Measurements from ENCODE around the gene CHAF1A. TPM values are rescaled to one million over a fixed set of nuclear protein-coding genes. Genes with fewer than 3 reads are reported as not detected.
A peak's percentile ranks its signal among the peaks of the same experiment; 100 is the strongest.

The CHAF1A gene
- total RNA-seq, 1 donor from 2014 or later = 6.3 TPM

GRCh38 chr19:4445963-4446703 is 43.7 kb downstream of the CHAF1A start:
- H3K4me1 ChIP-seq (ENCODE audit: control insufficient read depth in 3 of 3, insufficient read depth in 3 of 3, low read length in 3 of 3) = peaks cover 12 to 23% (median 17%) of the 10 kb centered on the region in 3 donors
- H3K27me3 ChIP-seq (ENCODE audit: control insufficient read depth in 3 of 3, insufficient read depth in 3 of 3, low read length in 3 of 3) = no peaks in the 10 kb centered on the region
- H3K4me3 ChIP-seq (ENCODE audit: low read length in 3 of 3) = no peak overlapping the region
- H3K36me3 ChIP-seq (ENCODE audit: control insufficient read depth in 3 of 3, insufficient read depth in 3 of 3, low read length in 3 of 3) = peaks cover 51 to 52% (median 52%) of the 10 kb centered on the region in 3 donors
- H3K9ac ChIP-seq (ENCODE audit: low read depth in 1 of 3, low read length in 3 of 3) = no peak overlapping the region
- no peaks in the 10 kb centered on the region for H3K9me3 ChIP-seq (ENCODE audit: control insufficient read depth in 3 of 3, low read length in 3 of 3)
- no peak overlapping the region for H3K27ac ChIP-seq (ENCODE audit: low read depth, low read length)

- H3K4me1 ChIP-seq (ENCODE audit: control insufficient read depth in 3 of 3, insufficient read depth in 3 of 3, low read length in 3 of 3) = peaks cover 12 to 23% (median 17%) of the 10 kb centered on the region in 3 donors
- H3K27ac ChIP-seq (ENCODE audit: low read depth, low read length) = no peak overlapping the region
- H3K9me3 ChIP-seq (ENCODE audit: control insufficient read depth in 3 of 3, low read length in 3 of 3) = no peaks in the 10 kb centered on the region
- H3K36me3 ChIP-seq (ENCODE audit: control insufficient read depth in 3 of 3, insufficient read depth in 3 of 3, low read length in 3 of 3) = peaks cover 51 to 56% (median 52%) of the 10 kb centered on the region in 3 donors
- no peak overlapping the region for H3K9ac ChIP-seq (ENCODE audit: low read depth in 1 of 3, low read length in 3 of 3)
- H3K4me3 ChIP-seq (ENCODE audit: low read length in 3 of 3) = no peak overlapping the region
- no peaks in the 10 kb centered on the region for H3K27me3 ChIP-seq (ENCODE audit: control insufficient read depth in 3 of 3, insufficient read depth in 3 of 3, low read length in 3 of 3)
These were observed 44.3 kb downstream of the CHAF1A start for GRCh38 chr19:4446704-4447200.

- Histone ChIP-seq H3K36me3 (ENCODE audit: control insufficient read depth in 3 of 3, insufficient read depth in 3 of 3, low read length in 3 of 3) (peaks cover 57 to 60% (median 58%) of the 10 kb centered on the region in 3 donors), H3K9ac (ENCODE audit: low read depth in 1 of 3, low read length in 3 of 3) (no peak overlapping the region), H3K9me3 (ENCODE audit: control insufficient read depth in 3 of 3, low read length in 3 of 3) (no peaks in the 10 kb centered on the region), H3K4me3 (ENCODE audit: low read length in 3 of 3) (no peak overlapping the region), H3K27ac (ENCODE audit: low read depth, low read length) (no peak overlapping the region), H3K27me3 (ENCODE audit: control insufficient read depth in 3 of 3, insufficient read depth in 3 of 3, low read length in 3 of 3) (no peaks in the 10 kb centered on the region), H3K4me1 (ENCODE audit: control insufficient read depth in 3 of 3, insufficient read depth in 3 of 3, low read length in 3 of 3) (peaks cover 12 to 23% (median 17%) of the 10 kb centered on the region in 3 donors)
These were observed 45.1 kb downstream of the CHAF1A start for GRCh38 chr19:4447327-4448146.

- peak overlapping the region; percentile 75 for H3K27ac ChIP-seq (ENCODE audit: low read depth, low read length)
- peaks cover 12 to 23% (median 17%) of the 10 kb centered on the region in 3 donors for H3K4me1 ChIP-seq (ENCODE audit: control insufficient read depth in 3 of 3, insufficient read depth in 3 of 3, low read length in 3 of 3)
- peak overlapping the region in 1 of 3 donors; percentile 66 for H3K9ac ChIP-seq (ENCODE audit: low read depth in 1 of 3, low read length in 3 of 3)
- H3K27me3 ChIP-seq (ENCODE audit: control insufficient read depth in 3 of 3, insufficient read depth in 3 of 3, low read length in 3 of 3) = no peaks in the 10 kb centered on the region
- no peak overlapping the region for H3K4me3 ChIP-seq (ENCODE audit: low read length in 3 of 3)
- H3K36me3 ChIP-seq (ENCODE audit: control insufficient read depth in 3 of 3, insufficient read depth in 3 of 3, low read length in 3 of 3) = peaks cover 65 to 68% (median 66%) of the 10 kb centered on the region in 3 donors
- no peaks in the 10 kb centered on the region for H3K9me3 ChIP-seq (ENCODE audit: control insufficient read depth in 3 of 3, low read length in 3 of 3)
These were observed 45.9 kb downstream of the CHAF1A start for GRCh38 chr19:4448147-4448985.

GRCh38 chr19:4449022-4449638 is 46.7 kb downstream of the CHAF1A start:
- Histone ChIP-seq H3K27ac (ENCODE audit: low read depth, low read length) (peak overlapping the region; percentile 75), H3K27me3 (ENCODE audit: control insufficient read depth in 3 of 3, insufficient read depth in 3 of 3, low read length in 3 of 3) (no peaks in the 10 kb centered on the region), H3K36me3 (ENCODE audit: control insufficient read depth in 3 of 3, insufficient read depth in 3 of 3, low read length in 3 of 3) (peaks cover 70 to 73% (median 71%) of the 10 kb centered on the region in 3 donors), H3K9me3 (ENCODE audit: control insufficient read depth in 3 of 3, low read length in 3 of 3) (no peaks in the 10 kb centered on the region), H3K9ac (ENCODE audit: low read depth in 1 of 3, low read length in 3 of 3) (peak overlapping the region in 2 of 3 donors; percentile 33 to 66), H3K4me3 (ENCODE audit: low read length in 3 of 3) (peak overlapping the region in 1 of 3 donors; percentile 22), H3K4me1 (ENCODE audit: control insufficient read depth in 3 of 3, insufficient read depth in 3 of 3, low read length in 3 of 3) (peaks cover 13 to 23% (median 17%) of the 10 kb centered on the region in 3 donors)

- H3K9me3 ChIP-seq (ENCODE audit: control insufficient read depth in 3 of 3, low read length in 3 of 3) = no peaks in the 10 kb centered on the region
- H3K36me3 ChIP-seq (ENCODE audit: control insufficient read depth in 3 of 3, insufficient read depth in 3 of 3, low read length in 3 of 3) = peaks cover 68 to 72% (median 68%) of the 10 kb centered on the region in 3 donors
- peaks cover 18 to 26% (median 20%) of the 10 kb centered on the region in 3 donors for H3K4me1 ChIP-seq (ENCODE audit: control insufficient read depth in 3 of 3, insufficient read depth in 3 of 3, low read length in 3 of 3)
- peak overlapping the region; percentile 75 for H3K27ac ChIP-seq (ENCODE audit: low read depth, low read length)
- H3K4me3 ChIP-seq (ENCODE audit: low read length in 3 of 3) = no peak overlapping the region
- peak overlapping the region in 1 of 3 donors; percentile 4 for H3K9ac ChIP-seq (ENCODE audit: low read depth in 1 of 3, low read length in 3 of 3)
- H3K27me3 ChIP-seq (ENCODE audit: control insufficient read depth in 3 of 3, insufficient read depth in 3 of 3, low read length in 3 of 3) = no peaks in the 10 kb centered on the region
These were observed 47.2 kb downstream of the CHAF1A start for GRCh38 chr19:4449639-4450028.

GRCh38 chr19:4452230-4452990 is 50.0 kb downstream of the CHAF1A start:
- Histone ChIP-seq H3K36me3 (ENCODE audit: control insufficient read depth in 3 of 3, insufficient read depth in 3 of 3, low read length in 3 of 3) (peaks cover 41 to 45% (median 42%) of the 10 kb centered on the region in 3 donors), H3K27me3 (ENCODE audit: control insufficient read depth in 3 of 3, insufficient read depth in 3 of 3, low read length in 3 of 3) (no peaks in the 10 kb centered on the region)

GRCh38 chr19:4453232-4454179 is 51.1 kb downstream of the CHAF1A start:
- no peak overlapping the region for H3K27ac ChIP-seq (ENCODE audit: low read depth, low read length)
- no peaks in the 10 kb centered on the region for H3K27me3 ChIP-seq (ENCODE audit: control insufficient read depth in 3 of 3, insufficient read depth in 3 of 3, low read length in 3 of 3)
- H3K9me3 ChIP-seq (ENCODE audit: control insufficient read depth in 3 of 3, low read length in 3 of 3) = no peaks in the 10 kb centered on the region
- peaks cover 32 to 34% (median 32%) of the 10 kb centered on the region in 3 donors for H3K36me3 ChIP-seq (ENCODE audit: control insufficient read depth in 3 of 3, insufficient read depth in 3 of 3, low read length in 3 of 3)
- H3K9ac ChIP-seq (ENCODE audit: low read depth in 1 of 3, low read length in 3 of 3) = no peak overlapping the region
- peaks cover 35 to 43% (median 42%) of the 10 kb centered on the region in 3 donors for H3K4me1 ChIP-seq (ENCODE audit: control insufficient read depth in 3 of 3, insufficient read depth in 3 of 3, low read length in 3 of 3)
- no peak overlapping the region for H3K4me3 ChIP-seq (ENCODE audit: low read length in 3 of 3)

More at GRCh38 chr19:4452230-4452990, 50.0 kb downstream of the CHAF1A start:
- H3K27ac ChIP-seq (ENCODE audit: low read depth, low read length) = no peak overlapping the region
- no peaks in the 10 kb centered on the region for H3K9me3 ChIP-seq (ENCODE audit: control insufficient read depth in 3 of 3, low read length in 3 of 3)
- peaks cover 37 to 46% (median 42%) of the 10 kb centered on the region in 3 donors for H3K4me1 ChIP-seq (ENCODE audit: control insufficient read depth in 3 of 3, insufficient read depth in 3 of 3, low read length in 3 of 3)
- no peak overlapping the region for H3K9ac ChIP-seq (ENCODE audit: low read depth in 1 of 3, low read length in 3 of 3)
- no peak overlapping the region for H3K4me3 ChIP-seq (ENCODE audit: low read length in 3 of 3)
